ENCODE results near the gene OOSP1. TPM values are rescaled to one million over a fixed set of nuclear protein-coding genes. Genes with fewer than 3 reads are reported as not detected.

OOSP1 gene
- polyA plus RNA-seq, 3 donors, result not detected

- Histone ChIP-seq H4K20me1 (ENCODE audit: insufficient read depth, low read length) (no peaks in the 10 kb centered on the region), H3K9me3 (replicated peaks in 1 of 2; ENCODE audit: control insufficient read depth in 1 of 2, insufficient read depth in 1 of 2, low read length in 2 of 2) (no peaks in the 10 kb centered on the region), H3K79me2 (ENCODE audit: insufficient read depth, low read length) (no peaks in the 10 kb centered on the region), H3K4me1 (ENCODE audit: control insufficient read depth in 1 of 2, insufficient read depth in 2 of 2, low read length in 2 of 2) (no peaks in the 10 kb centered on the region), H3K27ac (ENCODE audit: low read depth in 1 of 2, low read length in 2 of 2) (no peak overlapping the region), H3K4me3 (replicated peaks in 1 of 3; ENCODE audit: low read depth in 2 of 3, low read length in 3 of 3) (no peak overlapping the region), H2AFZ (ENCODE audit: insufficient read depth, low read depth, low read length, poor library complexity, severe bottlenecking) (no peak overlapping the region), H3K9ac (ENCODE audit: insufficient read depth, low read length, poor library complexity, severe bottlenecking) (no peak overlapping the region), H3K36me3 (replicated peaks in 1 of 2; ENCODE audit: control insufficient read depth in 1 of 2, insufficient read depth in 2 of 2, low read length in 2 of 2) (no peaks in the 10 kb centered on the region), H3K4me2 (replicated peaks; ENCODE audit: extremely low read depth, low read length, poor library complexity, severe bottlenecking) (no peak overlapping the region), H3K27me3 (ENCODE audit: control insufficient read depth in 2 of 2, insufficient read depth in 2 of 2, low read length in 2 of 2) (no peaks in the 10 kb centered on the region)
- DNase-seq, result no peak
- TF ChIP-seq CTCF (IDR thresholded peaks at IDR 0.05), result no peak
- H3K4me3 Mint-ChIP-seq, result no peak overlapping the region
- H3K9me3 Mint-ChIP-seq, result peaks cover 0 to 2% (median 0%) of the 10 kb centered on the region in 7 donors
- no CpG with 5 or more reads among the region's 3 CpGs for WGBS (ENCODE audit: insufficient coverage)
- no peaks in the 10 kb centered on the region for H3K4me1 Mint-ChIP-seq
- no peaks in the 10 kb centered on the region for H3K36me3 Mint-ChIP-seq
- no peak overlapping the region for H3K27ac Mint-ChIP-seq
- H3K27me3 Mint-ChIP-seq (ENCODE audit: low read depth in 3 of 3), result peaks cover 0 to 2% (median 0%) of the 10 kb centered on the region in 3 donors
- intact Hi-C loops (cut with micrococcal nuclease), result no loop called here
These were observed 16.1 kb downstream of the OOSP1 start for GRCh38 chr11:59954219-59954847.

- Mint-ChIP-seq H3K36me3 (no peaks in the 10 kb centered on the region), H3K27ac (no peak overlapping the region), H3K9me3 (peaks cover 0 to 4% (median 0%) of the 10 kb centered on the region in 7 donors), H3K4me1 (peaks cover 6% of the 10 kb centered on the region), H3K4me3 (no peak overlapping the region), H3K27me3 (ENCODE audit: low read depth in 3 of 3) (peaks cover 0 to 2% (median 0%) of the 10 kb centered on the region in 3 donors)
- TF ChIP-seq CTCF (IDR thresholded peaks at IDR 0.05), result no peak
- H3K4me2 ChIP-seq (replicated peaks; ENCODE audit: extremely low read depth, low read length, poor library complexity, severe bottlenecking), result no peak overlapping the region
- H3K27me3 ChIP-seq (ENCODE audit: control insufficient read depth in 2 of 2, insufficient read depth in 2 of 2, low read length in 2 of 2), result no peaks in the 10 kb centered on the region
- H3K4me3 ChIP-seq (replicated peaks in 1 of 3; ENCODE audit: low read depth in 2 of 3, low read length in 3 of 3), result no peak overlapping the region
- H3K36me3 ChIP-seq (replicated peaks in 1 of 2; ENCODE audit: control insufficient read depth in 1 of 2, insufficient read depth in 2 of 2, low read length in 2 of 2), result no peaks in the 10 kb centered on the region
- no peaks in the 10 kb centered on the region for H3K4me1 ChIP-seq (ENCODE audit: control insufficient read depth in 1 of 2, insufficient read depth in 2 of 2, low read length in 2 of 2)
- no peaks in the 10 kb centered on the region for H3K9me3 ChIP-seq (replicated peaks in 1 of 2; ENCODE audit: control insufficient read depth in 1 of 2, insufficient read depth in 1 of 2, low read length in 2 of 2)
- intact Hi-C loops (cut with micrococcal nuclease), result no loop called here
- WGBS (ENCODE audit: insufficient coverage), result no CpG with 5 or more reads among the region's 4 CpGs
- no peak overlapping the region for H3K27ac ChIP-seq (ENCODE audit: low read depth in 1 of 2, low read length in 2 of 2)
- DNase-seq, result no peak
- no peaks in the 10 kb centered on the region for H3K79me2 ChIP-seq (ENCODE audit: insufficient read depth, low read length)
- H4K20me1 ChIP-seq (ENCODE audit: insufficient read depth, low read length), result no peaks in the 10 kb centered on the region
- H2AFZ ChIP-seq (ENCODE audit: insufficient read depth, low read depth, low read length, poor library complexity, severe bottlenecking), result no peak overlapping the region
- H3K9ac ChIP-seq (ENCODE audit: insufficient read depth, low read length, poor library complexity, severe bottlenecking), result no peak overlapping the region
These were observed 18.9 kb downstream of the OOSP1 start for GRCh38 chr11:59957094-59957493.

Measured in CD14-positive monocyte (primary cell).